Omental fat pad (tissue), 4 donors: ENCODE data around the gene PKNOX2. TPM values are rescaled to one million over a fixed set of nuclear protein-coding genes. Genes with fewer than 3 reads are reported as not detected.

Source experiments
- ATAC-seq: fragments of 150-250 bp; one replicate; pipeline ENCODE4 v1.9.1; 2016; ENCODE audit warnings: mild to moderate bottlenecking, moderate library complexity; ENCODE audit not compliant: low FRiP score
- DNase-seq: peaks from one replicate; pipeline ENCODE4 v3.0.0-alpha.2; 2019; ENCODE audit warnings: low spot score
- CTCF ChIP-seq, 3 donors: fragments of 450-650 bp; IDR thresholded peaks; one replicate each; pipeline ENCODE4 v1.5.1; 2016 to 2017; ENCODE audit warnings: antibody characterized with exemption in 3 of 3, mild to moderate bottlenecking in 3 of 3, moderate library complexity in 2 of 3
- total RNA-seq, 4 donors: library from RNA; depleted of rRNA; stranded (reverse); fragments of >200 nt; gene quantifications; one replicate each; pipeline ENCODE4 v1.1.0, GENCODE V29; 2016

Gene PKNOX2
- total RNA-seq, 4 donors from 2014 or later: 0.19 to 2.7 (median 0.82) TPM

GRCh38 chr11:125455851-125456250 lies 291.3 kb downstream of the PKNOX2 start:
- no peak for ATAC-seq
- DNase-seq: no peak
- no peak for TF ChIP-seq CTCF (IDR thresholded peaks at IDR 0.05)

GRCh38 chr11:125457814-125458343 lies 293.3 kb downstream of the PKNOX2 start:
- DNase-seq: no peak
- no peak for ATAC-seq
- no peak for TF ChIP-seq CTCF (IDR thresholded peaks at IDR 0.05)

- TF ChIP-seq CTCF (IDR thresholded peaks at IDR 0.05): no peak
- no peak for ATAC-seq
- DNase-seq: no peak
Measured at GRCh38 chr11:125460275-125460674, 295.7 kb downstream of the PKNOX2 start.

- ATAC-seq (no peak), DNase-seq (no peak)
- no peak for TF ChIP-seq CTCF (IDR thresholded peaks at IDR 0.05)
Measured at GRCh38 chr11:125463590-125464269, 299.2 kb downstream of the PKNOX2 start.

GRCh38 chr11:125464270-125464662 lies 299.7 kb downstream of the PKNOX2 start:
- ATAC-seq: no peak
- no peak for DNase-seq
- no peak for TF ChIP-seq CTCF (IDR thresholded peaks at IDR 0.05)

GRCh38 chr11:125464666-125465065 lies 300.1 kb downstream of the PKNOX2 start:
- TF ChIP-seq CTCF (IDR thresholded peaks at IDR 0.05): no peak
- no peak for DNase-seq
- ATAC-seq: no peak

GRCh38 chr11:125465255-125465654 lies 300.7 kb downstream of the PKNOX2 start:
- no peak for TF ChIP-seq CTCF (IDR thresholded peaks at IDR 0.05)
- no peak for DNase-seq
- ATAC-seq: no peak
